Esophagus squamous epithelium (tissue), 5 donors: ENCODE results near the gene STX19. TPM values are rescaled to one million over a fixed set of nuclear protein-coding genes. Genes with fewer than 3 reads are reported as not detected.

Experiments
- DNase-seq: peaks from one replicate; lab custom pipeline; 2025; lab: John Stamatoyannopoulos, UW
- H3K27ac ChIP-seq, 4 donors: fragments of 200-600 bp; sonication (generic); one replicate each; pipeline ENCODE4 v1.5.1; 2016 to 2019; ENCODE audit warnings: mild to moderate bottlenecking in 1 of 4
- H3K27me3 ChIP-seq, 4 donors: fragments of 200-600 bp; sonication (generic); 1 replicate in 3 of 4; 2 replicates in 1 of 4; pipeline versions ENCODE4 v1.5.1 to v1.6.0; 2017 to 2021; ENCODE audit warnings: antibody characterized with exemption in 1 of 4
- H3K36me3 ChIP-seq, 3 donors: fragments of 200-600 bp; sonication (generic); one replicate each; pipeline ENCODE4 v1.5.1; 2016 to 2019
- H3K4me1 ChIP-seq, 3 donors: fragments of 200-600 bp; sonication (generic); one replicate each; pipeline ENCODE4 v1.5.1; 2017 to 2019
- H3K4me3 ChIP-seq, 4 donors: fragments of 200-600 bp; sonication (generic); 1 replicate in 3 of 4; 2 replicates in 1 of 4; pipeline ENCODE4 v1.5.1; 2016 to 2019; ENCODE audit warnings: mild to moderate bottlenecking in 2 of 4, moderate library complexity in 1 of 4
- H3K9me3 ChIP-seq, 3 donors: fragments of 200-600 bp; sonication (generic); one replicate each; pipeline ENCODE4 v1.5.1; 2016 to 2019
- POLR2A ChIP-seq, 4 donors: fragments of 450-650 bp; IDR thresholded peaks; one replicate each; pipeline ENCODE4 v1.6.1; 2017; ENCODE audit warnings: antibody characterized with exemption in 4 of 4, mild to moderate bottlenecking in 4 of 4, moderate library complexity in 3 of 4
- WGBS, 2 donors: methylation state at CpG; one replicate each; pipeline ENCODE4 v1.1.5; 2018; 5-methylcytosine and 5-hydroxymethylcytosine counted together
- intact Hi-C: fragments of 100-400 bp; cut with DNase I; formaldehyde crosslinking; loops from one replicate; pipeline ENCODE4 v1.15.0; 2022
- total RNA-seq, 4 donors: library from RNA; depleted of rRNA; stranded (reverse); fragments of >200 nt; gene quantifications; one replicate each; pipeline ENCODE4 v1.1.0, GENCODE V29; 2016
- TF ChIP-seq, protein P1 (sequence below), 6 experiments: fragments of 450-650 bp in 4 of 6; fragments of 200-600 bp in 2 of 6; sonication (generic) in 2 of 6; IDR thresholded peaks; one replicate each; pipeline ENCODE4 v1.5.1; 2016 to 2019; ENCODE audit warnings: antibody characterized with exemption in 6 of 6, mild to moderate bottlenecking in 4 of 6, moderate library complexity in 4 of 6
- donor health status: DM: yes; HTN: yes; CAD: no.

STX19 gene
- total RNA-seq, 4 donors from 2014 or later, result 3.8 to 8.0 (median 6.6) TPM

GRCh38 chr3:94066506-94067500, 38.4 kb upstream of the STX19 start:
- DNase-seq, result no peak
- Histone ChIP-seq H3K4me1 (peaks cover 0 to 33% (median 21%) of the 10 kb centered on the region in 3 donors), H3K4me3 (no peak overlapping the region), H3K9me3 (no peaks in the 10 kb centered on the region), H3K27me3 (no peaks in the 10 kb centered on the region), H3K36me3 (peaks cover 0 to 31% (median 0%) of the 10 kb centered on the region in 3 donors), H3K27ac (no peak overlapping the region)
- 77 to 79% methylated on average over 4 to 6 of the region's 6 CpGs for WGBS, 2 donors
- intact Hi-C loops, result loop anchor here (10.0 kb wide), 1 partner anchor 62 kb away; no protein-coding TSS in a partner anchor
- no peak for TF ChIP-seq POLR2A (IDR thresholded peaks at IDR 0.05)
- TF ChIP-seq, protein P1, sequence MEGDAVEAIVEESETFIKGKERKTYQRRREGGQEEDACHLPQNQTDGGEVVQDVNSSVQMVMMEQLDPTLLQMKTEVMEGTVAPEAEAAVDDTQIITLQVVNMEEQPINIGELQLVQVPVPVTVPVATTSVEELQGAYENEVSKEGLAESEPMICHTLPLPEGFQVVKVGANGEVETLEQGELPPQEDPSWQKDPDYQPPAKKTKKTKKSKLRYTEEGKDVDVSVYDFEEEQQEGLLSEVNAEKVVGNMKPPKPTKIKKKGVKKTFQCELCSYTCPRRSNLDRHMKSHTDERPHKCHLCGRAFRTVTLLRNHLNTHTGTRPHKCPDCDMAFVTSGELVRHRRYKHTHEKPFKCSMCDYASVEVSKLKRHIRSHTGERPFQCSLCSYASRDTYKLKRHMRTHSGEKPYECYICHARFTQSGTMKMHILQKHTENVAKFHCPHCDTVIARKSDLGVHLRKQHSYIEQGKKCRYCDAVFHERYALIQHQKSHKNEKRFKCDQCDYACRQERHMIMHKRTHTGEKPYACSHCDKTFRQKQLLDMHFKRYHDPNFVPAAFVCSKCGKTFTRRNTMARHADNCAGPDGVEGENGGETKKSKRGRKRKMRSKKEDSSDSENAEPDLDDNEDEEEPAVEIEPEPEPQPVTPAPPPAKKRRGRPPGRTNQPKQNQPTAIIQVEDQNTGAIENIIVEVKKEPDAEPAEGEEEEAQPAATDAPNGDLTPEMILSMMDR (IDR thresholded peaks at IDR 0.05), result no peak

- intact Hi-C loops, result loop anchor here (10.0 kb wide), 1 partner anchor 61 kb away; no protein-coding TSS in a partner anchor
Measured at GRCh38 chr3:94065819-94066480, 37.6 kb upstream of the STX19 start.

GRCh38 chr3:94065122-94065521, 36.7 kb upstream of the STX19 start:
- H3K4me1 ChIP-seq, result peaks cover 0 to 35% (median 21%) of the 10 kb centered on the region in 3 donors
- peaks cover 0 to 25% (median 0%) of the 10 kb centered on the region in 3 donors for H3K36me3 ChIP-seq
- H3K27ac ChIP-seq, result no peak overlapping the region
- no peak overlapping the region for H3K4me3 ChIP-seq
- H3K9me3 ChIP-seq, result no peaks in the 10 kb centered on the region
- TF ChIP-seq, protein P1 (IDR thresholded peaks at IDR 0.05), result no peak
- TF ChIP-seq POLR2A (IDR thresholded peaks at IDR 0.05), result no peak
- DNase-seq, result no peak
- 39 to 50% methylated on average over 1 of the region's 1 CpG for WGBS, 2 donors
- intact Hi-C loops, result loop anchor here (10.0 kb wide), 1 partner anchor 60 kb away; no protein-coding TSS in a partner anchor
- no peaks in the 10 kb centered on the region for H3K27me3 ChIP-seq

More at GRCh38 chr3:94065819-94066480, 37.6 kb upstream of the STX19 start:
- DNase-seq, result no peak
- 77 to 80% methylated on average over 1 of the region's 1 CpG for WGBS, 2 donors
- Histone ChIP-seq H3K9me3 (no peaks in the 10 kb centered on the region), H3K4me1 (peaks cover 0 to 35% (median 21%) of the 10 kb centered on the region in 3 donors), H3K4me3 (no peak overlapping the region), H3K27me3 (no peaks in the 10 kb centered on the region), H3K36me3 (peaks cover 0 to 26% (median 0%) of the 10 kb centered on the region in 3 donors), H3K27ac (no peak overlapping the region)
- no peak for TF ChIP-seq POLR2A (IDR thresholded peaks at IDR 0.05)
- TF ChIP-seq, protein P1 (IDR thresholded peaks at IDR 0.05), result no peak

- H3K27ac ChIP-seq, result peak overlapping the region in 1 of 4 donors; percentile 90
Measured at GRCh38 chr3:94064243-94064860, 36.0 kb upstream of the STX19 start.

More at GRCh38 chr3:94064243-94064860, 36.0 kb upstream of the STX19 start:
- Histone ChIP-seq H3K4me1 (peaks cover 0 to 35% (median 21%) of the 10 kb centered on the region in 3 donors), H3K36me3 (peaks cover 0 to 33% (median 0%) of the 10 kb centered on the region in 3 donors), H3K27me3 (no peaks in the 10 kb centered on the region), H3K4me3 (peak overlapping the region in 2 of 4 donors; percentile 72 to 77), H3K9me3 (no peaks in the 10 kb centered on the region)
- intact Hi-C loops, result loop anchor here (10.0 kb wide), 1 partner anchor 60 kb away; no protein-coding TSS in a partner anchor
- DNase-seq, result no peak
- WGBS, 2 donors, result 78 to 79% methylated on average over 6 of the region's 6 CpGs
- TF ChIP-seq POLR2A (IDR thresholded peaks at IDR 0.05), result no peak
- TF ChIP-seq, protein P1 (IDR thresholded peaks at IDR 0.05), result no peak
